PC-9 (cell line): ENCODE data around the gene GNAQ. TPM values are rescaled to one million over a fixed set of nuclear protein-coding genes. Genes with fewer than 3 reads are reported as not detected.

Experiments
- BruUV-seq: library from RNA; stranded (reverse); fragments of 400-500 nt; replicated peaks from 2 replicates; lab custom pipeline; 2021; lab: Mats Ljungman, UMichigan
- CTCF ChIA-PET: fragments of 300-600 bp; sonication (Branson Sonifier 250); formaldehyde crosslinking; loops from one replicate; lab custom pipeline; 2022; ENCODE audit warnings: antibody characterized with exemption; lab: Charles Lee
- POLR2A ChIA-PET: fragments of 300-600 bp; sonication (Branson Sonifier 250); formaldehyde crosslinking; loops from one replicate; lab custom pipeline; 2022; ENCODE audit warnings: antibody characterized with exemption; ENCODE audit not compliant: unreplicated experiment; lab: Charles Lee
- DNase-seq, 2 experiments: peaks; one replicate each; pipeline versions ENCODE4 v3.0.0 to v3.0.0-alpha.2; 2015 to 2022; ENCODE audit warnings: mixed read lengths in 1 of 2
- H2AFZ ChIP-seq: fragments of 200-600 bp; sonication (generic); 2 replicates; pipeline ENCODE4 v1.8.1; 2017; ENCODE audit warnings: antibody characterized with exemption
- H3F3A ChIP-seq: fragments of 200-600 bp; sonication (generic); 2 replicates; pipeline ENCODE4 v1.8.1; 2017; ENCODE audit warnings: antibody characterized with exemption, mild to moderate bottlenecking, low read depth; ENCODE audit not compliant: insufficient read depth
- H3K27ac ChIP-seq: fragments of 200-600 bp; sonication (generic); 2 replicates; pipeline ENCODE4 v1.6.1; 2016; ENCODE audit warnings: mixed run types
- H3K27me3 ChIP-seq: fragments of 200-600 bp; sonication (generic); 2 replicates; pipeline ENCODE4 v1.6.1; 2016; ENCODE audit warnings: low read depth, mixed run types; ENCODE audit not compliant: insufficient read depth
- H3K36me3 ChIP-seq: fragments of 200-600 bp; sonication (generic); 2 replicates; pipeline ENCODE4 v1.6.1; 2016; ENCODE audit warnings: low read depth, mixed run types
- H3K4me1 ChIP-seq: fragments of 200-600 bp; sonication (generic); replicated peaks from 2 replicates; pipeline ENCODE4 v1.6.1; 2016; ENCODE audit warnings: mixed run types; ENCODE audit not compliant: insufficient read depth
- H3K4me2 ChIP-seq: fragments of 200-600 bp; sonication (generic); 2 replicates; pipeline ENCODE4 v1.6.1; 2017; ENCODE audit warnings: mixed run types
- H3K4me3 ChIP-seq: fragments of 200-600 bp; sonication (generic); 2 replicates; pipeline ENCODE4 v1.6.1; 2016; ENCODE audit warnings: mixed run types
- H3K79me2 ChIP-seq: fragments of 200-600 bp; sonication (generic); 2 replicates; pipeline ENCODE4 v1.6.1; 2017; ENCODE audit warnings: low read depth, mixed run types
- H3K9me2 ChIP-seq: fragments of 200-600 bp; sonication (generic); 2 replicates; pipeline ENCODE4 v1.8.1; 2017; ENCODE audit warnings: mild to moderate bottlenecking; ENCODE audit not compliant: insufficient read depth
- H3K9me3 ChIP-seq: fragments of 200-600 bp; sonication (generic); 2 replicates; pipeline ENCODE4 v1.8.1; 2016; ENCODE audit warnings: low read depth; ENCODE audit not compliant: insufficient read depth
- H4K20me1 ChIP-seq: fragments of 200-600 bp; sonication (generic); 2 replicates; pipeline ENCODE4 v1.8.1; 2017; ENCODE audit not compliant: insufficient read depth
- EZH2 ChIP-seq: fragments of 200-600 bp; sonication (generic); IDR thresholded peaks from 2 replicates; pipeline ENCODE4 v1.8.0; 2017; ENCODE audit warnings: antibody characterized with exemption, low read depth
- intact Hi-C: fragments of 100-400 bp; cut with micrococcal nuclease; formaldehyde crosslinking; loops from one replicate; pipeline ENCODE4 v1.10.0; 2022; ENCODE audit not compliant: unreplicated experiment
- total RNA-seq: library from RNA; stranded (reverse); gene quantifications from 2 replicates; pipeline ENCODE4 v1.2.3, GENCODE V29; 2021
- TF ChIP-seq, protein P1 (sequence below): fragments of 200-600 bp; sonication (generic); conservative IDR thresholded peaks from 2 replicates; pipeline ENCODE4 v1.6.1; 2017; ENCODE audit warnings: mixed run types, antibody characterized with exemption, mild to moderate bottlenecking, moderate library complexity

The GNAQ gene
- total RNA-seq, 1 experiment from 2014 or later, result 51.6 TPM

DNA sequence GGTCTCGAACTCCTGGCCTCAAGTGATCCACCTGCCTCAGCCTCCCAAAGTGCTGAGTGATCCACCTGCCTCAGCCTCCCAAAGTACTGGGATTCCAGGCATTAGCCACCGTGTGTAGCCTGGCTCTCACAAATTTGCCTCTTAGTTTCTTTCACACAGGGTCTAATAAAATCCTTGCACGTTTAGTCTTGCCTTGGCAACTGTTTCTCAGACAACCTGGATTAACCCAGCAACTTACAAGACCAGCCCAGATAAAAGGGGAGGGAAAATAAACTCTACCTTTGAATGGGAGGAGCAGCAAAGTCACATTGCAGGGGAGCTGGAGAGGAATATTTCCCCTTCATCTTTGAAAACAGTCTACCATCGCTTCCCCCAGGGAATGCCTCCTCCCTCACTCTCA is 354.2 kb downstream of the GNAQ start:
- Histone ChIP-seq H3K4me3 (no peak overlapping the region), H3F3A (no peaks in the 10 kb centered on the region), H3K27me3 (no peaks in the 10 kb centered on the region), H2AFZ (no peak overlapping the region), H3K36me3 (no peaks in the 10 kb centered on the region), H3K9me2 (no peaks in the 10 kb centered on the region), H3K4me1 (no peaks in the 10 kb centered on the region), H3K9me3 (no peaks in the 10 kb centered on the region), H3K4me2 (no peak overlapping the region), H4K20me1 (no peaks in the 10 kb centered on the region), H3K79me2 (no peaks in the 10 kb centered on the region), H3K27ac (no peak overlapping the region)
- no peak for DNase-seq
- CTCF ChIA-PET, result no interaction called here
- TF ChIP-seq EZH2, result no peak
- TF ChIP-seq, protein P1, sequence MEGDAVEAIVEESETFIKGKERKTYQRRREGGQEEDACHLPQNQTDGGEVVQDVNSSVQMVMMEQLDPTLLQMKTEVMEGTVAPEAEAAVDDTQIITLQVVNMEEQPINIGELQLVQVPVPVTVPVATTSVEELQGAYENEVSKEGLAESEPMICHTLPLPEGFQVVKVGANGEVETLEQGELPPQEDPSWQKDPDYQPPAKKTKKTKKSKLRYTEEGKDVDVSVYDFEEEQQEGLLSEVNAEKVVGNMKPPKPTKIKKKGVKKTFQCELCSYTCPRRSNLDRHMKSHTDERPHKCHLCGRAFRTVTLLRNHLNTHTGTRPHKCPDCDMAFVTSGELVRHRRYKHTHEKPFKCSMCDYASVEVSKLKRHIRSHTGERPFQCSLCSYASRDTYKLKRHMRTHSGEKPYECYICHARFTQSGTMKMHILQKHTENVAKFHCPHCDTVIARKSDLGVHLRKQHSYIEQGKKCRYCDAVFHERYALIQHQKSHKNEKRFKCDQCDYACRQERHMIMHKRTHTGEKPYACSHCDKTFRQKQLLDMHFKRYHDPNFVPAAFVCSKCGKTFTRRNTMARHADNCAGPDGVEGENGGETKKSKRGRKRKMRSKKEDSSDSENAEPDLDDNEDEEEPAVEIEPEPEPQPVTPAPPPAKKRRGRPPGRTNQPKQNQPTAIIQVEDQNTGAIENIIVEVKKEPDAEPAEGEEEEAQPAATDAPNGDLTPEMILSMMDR, result no peak
- intact Hi-C loops, result no loop called here
- no TSS peak for BruUV-seq
- POLR2A ChIA-PET, result no interaction called here

DNA sequence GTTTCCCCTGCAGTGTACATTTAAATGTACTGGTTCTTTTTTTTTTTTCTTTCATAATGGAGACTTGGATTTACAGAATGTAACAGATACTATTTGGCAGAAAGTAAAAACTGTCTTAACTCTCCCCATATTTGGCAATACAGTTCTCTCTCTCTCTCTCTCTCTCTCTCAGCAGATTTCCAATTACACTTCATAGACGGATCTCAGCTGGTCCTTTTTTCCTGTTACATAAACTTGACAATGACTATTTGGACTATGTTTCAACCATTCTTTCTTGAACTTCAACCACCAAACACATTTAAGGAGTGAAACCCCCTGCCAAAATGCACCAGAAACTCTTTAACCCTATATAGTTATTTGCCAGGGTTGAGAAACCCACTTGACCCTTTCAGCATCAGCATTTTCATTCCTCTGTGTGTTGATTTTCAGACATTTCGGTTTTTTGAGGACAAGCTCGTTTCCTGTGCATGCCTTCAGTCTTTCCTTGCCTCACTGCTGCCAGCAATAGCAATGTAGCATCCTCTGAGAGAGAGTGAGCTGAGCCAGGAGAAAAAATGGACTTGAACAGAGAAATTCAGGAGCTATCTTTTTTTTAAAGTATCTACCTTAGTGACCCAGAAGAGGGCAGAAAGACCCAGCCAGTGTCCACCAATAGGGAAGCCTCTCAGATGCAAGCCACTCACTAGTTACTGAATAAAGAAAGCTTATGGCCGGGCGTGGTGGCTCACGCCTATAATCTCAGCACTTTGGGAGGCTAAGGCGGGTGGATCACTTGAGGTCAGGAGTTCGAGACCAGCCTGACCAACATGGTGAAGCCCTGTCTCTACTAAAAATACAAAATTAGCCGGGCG is 357.4 kb downstream of the GNAQ start:
- TF ChIP-seq, protein P1, result no peak
- no peak for TF ChIP-seq EZH2
- no peak overlapping the region for H3K4me3 ChIP-seq
- no peaks in the 10 kb centered on the region for H4K20me1 ChIP-seq
- no peaks in the 10 kb centered on the region for H3F3A ChIP-seq
- H2AFZ ChIP-seq, result no peak overlapping the region
- BruUV-seq, result no TSS peak
- DNase-seq, result no peak
- H3K27me3 ChIP-seq, result no peaks in the 10 kb centered on the region
- H3K9me2 ChIP-seq, result no peaks in the 10 kb centered on the region
- H3K9me3 ChIP-seq, result no peaks in the 10 kb centered on the region
- H3K79me2 ChIP-seq, result no peaks in the 10 kb centered on the region
- intact Hi-C loops, result no loop called here
- CTCF ChIA-PET, result interaction anchor here (0.5 to 1.4 kb wide), 4 partner anchors 77 to 485 kb away, joined by 3 to 6 read pairs (median 4); no protein-coding TSS in a partner anchor
- H3K4me1 ChIP-seq, result peaks cover 6% of the 10 kb centered on the region; the same call in 1 of the 2 replicates
- H3K36me3 ChIP-seq, result no peaks in the 10 kb centered on the region
- no peak overlapping the region for H3K4me2 ChIP-seq
- H3K27ac ChIP-seq, result no peak overlapping the region
- POLR2A ChIA-PET, result interaction anchor here (0.6 kb wide), 1 partner anchor 212 kb away, joined by 3 read pairs; no protein-coding TSS in a partner anchor

DNA sequence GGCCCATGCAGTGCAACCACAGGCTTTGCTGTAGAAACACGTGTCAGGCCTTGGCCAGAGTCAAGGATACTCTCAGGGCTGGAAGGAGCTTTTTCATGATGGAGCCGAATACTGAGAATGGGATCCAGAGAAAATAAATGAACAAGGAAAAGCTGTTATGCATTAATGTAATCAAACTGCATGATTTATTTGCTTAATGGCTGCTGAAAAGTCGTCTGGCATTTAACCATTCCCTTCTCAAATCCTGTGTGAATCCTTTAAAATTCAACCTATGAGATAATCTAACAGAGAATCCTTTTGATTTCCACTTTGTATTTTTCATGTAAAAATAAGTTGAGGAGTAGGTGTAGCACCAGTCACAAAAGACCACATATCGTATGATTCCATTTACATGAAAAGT is 359.4 kb downstream of the GNAQ start:
- TF ChIP-seq, protein P1, result no peak
- no peak for TF ChIP-seq EZH2

More for the DNA sequence above, 359.4 kb downstream of the GNAQ start:
- Histone ChIP-seq H3F3A (no peaks in the 10 kb centered on the region), H3K4me3 (no peak overlapping the region), H3K79me2 (no peaks in the 10 kb centered on the region), H2AFZ (no peak overlapping the region), H3K9me2 (no peaks in the 10 kb centered on the region), H3K36me3 (no peaks in the 10 kb centered on the region), H3K4me1 (peaks cover 6% of the 10 kb centered on the region; the same call in 1 of the 2 replicates), H3K4me2 (no peak overlapping the region), H3K9me3 (no peaks in the 10 kb centered on the region), H3K27me3 (no peaks in the 10 kb centered on the region), H3K27ac (no peak overlapping the region), H4K20me1 (no peaks in the 10 kb centered on the region)
- BruUV-seq, result no TSS peak
- POLR2A ChIA-PET, result no interaction called here
- DNase-seq, result no peak
- CTCF ChIA-PET, result no interaction called here
- intact Hi-C loops, result no loop called here
